ENCODE data around the gene INAVA.

GRCh38 chr1:200885623-200886402 is 8.9 kb upstream of the INAVA start:
- no peak for TF ChIP-seq CTCF (IDR thresholded peaks at IDR 0.05 in 2 of 3, conservative IDR thresholded peaks at IDR 0.05 in 1 of 3; ENCODE audit: control insufficient read depth in 2 of 3, extremely low read depth in 1 of 3, insufficient read depth in 1 of 3, low read depth in 3 of 3, low read length in 3 of 3)
- no peak for TF ChIP-seq FOXM1 (IDR thresholded peaks at IDR 0.05; ENCODE audit: low read depth, low read length)
- peak; percentile 56 to 80 for TF ChIP-seq BHLHE40 (IDR thresholded peaks at IDR 0.05; ENCODE audit: borderline replicate concordance in 1 of 2, low read depth in 2 of 2, low read length in 1 of 2)
- no peak for TF ChIP-seq POLR2A (IDR thresholded peaks at IDR 0.05; ENCODE audit: low read depth, low read length)
- TF ChIP-seq FOS (IDR thresholded peaks at IDR 0.05; ENCODE audit: borderline replicate concordance, extremely low read depth, insufficient read length) = no peak
- TF ChIP-seq SIN3A (IDR thresholded peaks at IDR 0.05; ENCODE audit: low read depth, low read length) = no peak
- TF ChIP-seq TAF1 (IDR thresholded peaks at IDR 0.05; ENCODE audit: borderline replicate concordance, low read depth, low read length) = no peak
- TF ChIP-seq CHD2 (IDR thresholded peaks at IDR 0.05; ENCODE audit: borderline replicate concordance, low read depth, low read length) = no peak
- no peak for TF ChIP-seq RCOR1 (conservative IDR thresholded peaks at IDR 0.05; ENCODE audit: low read depth, low read length)
- TF ChIP-seq NBN (IDR thresholded peaks at IDR 0.05) = no peak

Measured in GM12878 (cell line).